ENCODE results near the gene ARMC9. TPM values are rescaled to one million over a fixed set of nuclear protein-coding genes. Genes with fewer than 3 reads are reported as not detected.

Gene ARMC9
- total RNA-seq, 2 experiments from 2014 or later = 1.0 to 1.4 TPM

- Mint-ChIP-seq H3K9me3 (no peaks in the 10 kb centered on the region), H3K27ac (no peak overlapping the region), H3K27me3 (ENCODE audit: low read depth) (no peaks in the 10 kb centered on the region), H3K36me3 (ENCODE audit: low read depth) (no peaks in the 10 kb centered on the region), H3K4me1 (ENCODE audit: low read depth) (peaks cover 8% of the 10 kb centered on the region), H3K4me3 (peak overlapping the region; percentile 87)
- intact Hi-C loops (cut with micrococcal nuclease) = no loop called here
- DNase-seq = no peak
- CTCF ChIA-PET = interaction anchor here (0.7 to 0.8 kb wide), 3 partner anchors 12 to 139 kb away, joined by 3 read pairs; no protein-coding TSS in a partner anchor
These were observed 633 bp upstream of the ARMC9 start for GRCh38 chr2:231197706-231198290.

- peak overlapping the region; percentile 75 for H3K4me3 Mint-ChIP-seq
- H3K27ac Mint-ChIP-seq = no peak overlapping the region
- DNase-seq = no peak
- H3K36me3 Mint-ChIP-seq (ENCODE audit: low read depth) = no peaks in the 10 kb centered on the region
- H3K9me3 Mint-ChIP-seq = no peaks in the 10 kb centered on the region
- peaks cover 8% of the 10 kb centered on the region for H3K4me1 Mint-ChIP-seq (ENCODE audit: low read depth)
- H3K27me3 Mint-ChIP-seq (ENCODE audit: low read depth) = no peaks in the 10 kb centered on the region
- intact Hi-C loops (cut with micrococcal nuclease) = no loop called here
- CTCF ChIA-PET = no interaction called here
These were observed 788 bp downstream of the ARMC9 start for GRCh38 chr2:231199219-231199618.

DNA sequence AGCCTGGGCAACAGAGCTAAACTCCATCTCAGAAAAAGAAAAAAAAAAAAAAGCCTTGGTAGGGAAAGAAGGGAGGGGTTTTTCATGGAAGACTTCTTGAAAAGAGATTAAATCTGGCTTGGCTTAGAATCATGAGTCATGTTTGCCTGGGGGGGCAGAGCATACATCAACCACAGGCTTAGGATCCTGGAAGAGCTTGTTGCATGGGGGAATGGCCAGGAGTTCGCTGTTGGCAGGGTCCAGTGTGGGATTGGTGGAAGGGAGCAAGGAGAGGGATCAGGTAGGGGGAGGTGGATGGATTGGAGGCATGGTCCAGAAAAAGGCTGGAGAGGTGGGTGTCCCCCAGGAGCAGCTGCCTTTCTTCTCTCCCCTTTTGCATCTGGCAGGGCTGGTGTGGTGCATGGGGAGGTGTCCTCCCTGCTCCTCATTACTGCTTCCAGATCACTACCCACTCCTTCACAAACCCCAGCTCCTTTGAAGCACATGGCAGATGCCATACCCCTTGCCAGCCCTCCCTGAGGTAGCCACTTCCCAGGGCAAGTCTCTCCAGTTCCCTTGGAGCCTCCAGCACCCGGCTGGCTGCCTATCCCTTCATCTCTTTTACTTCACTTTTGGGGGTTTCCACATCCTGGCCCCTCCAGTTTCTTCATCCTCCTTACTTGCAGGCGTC is 2.5 kb downstream of the ARMC9 start:
- intact Hi-C loops (cut with micrococcal nuclease) = no loop called here
- CTCF ChIA-PET = no interaction called here
- no peak overlapping the region for H3K4me3 Mint-ChIP-seq
- H3K9me3 Mint-ChIP-seq = no peaks in the 10 kb centered on the region
- H3K27ac Mint-ChIP-seq = no peak overlapping the region
- no peak for DNase-seq
- H3K36me3 Mint-ChIP-seq (ENCODE audit: low read depth) = no peaks in the 10 kb centered on the region
- peaks cover 8% of the 10 kb centered on the region for H3K4me1 Mint-ChIP-seq (ENCODE audit: low read depth)
- H3K27me3 Mint-ChIP-seq (ENCODE audit: low read depth) = no peaks in the 10 kb centered on the region

GRCh38 chr2:231201475-231201814 is 3.0 kb downstream of the ARMC9 start:
- Mint-ChIP-seq H3K9me3 (no peaks in the 10 kb centered on the region), H3K36me3 (ENCODE audit: low read depth) (no peaks in the 10 kb centered on the region), H3K4me1 (ENCODE audit: low read depth) (peaks cover 8% of the 10 kb centered on the region), H3K27me3 (ENCODE audit: low read depth) (no peaks in the 10 kb centered on the region), H3K4me3 (no peak overlapping the region), H3K27ac (no peak overlapping the region)
- CTCF ChIA-PET = no interaction called here
- intact Hi-C loops (cut with micrococcal nuclease) = no loop called here
- no peak for DNase-seq

DNA sequence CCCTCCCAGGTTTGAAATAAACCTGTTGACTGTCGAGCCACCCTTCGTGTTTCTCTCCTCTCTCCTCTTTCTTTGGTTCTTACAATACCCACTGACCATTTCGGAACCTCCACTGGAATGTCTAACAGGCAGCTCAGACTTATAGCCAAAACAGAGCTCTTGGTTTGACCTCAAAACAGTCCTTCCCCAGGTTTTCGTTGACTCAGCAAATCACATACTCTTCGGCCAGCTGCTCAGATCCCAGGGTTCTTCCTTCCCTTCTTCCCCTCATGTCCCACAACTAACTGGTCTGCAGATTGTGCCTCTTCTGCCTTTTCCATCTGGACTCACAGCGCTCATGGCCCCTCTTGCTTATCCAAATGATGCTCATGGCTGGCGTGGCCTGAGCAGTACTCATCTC is 4.7 kb downstream of the ARMC9 start:
- H3K9me3 Mint-ChIP-seq = no peaks in the 10 kb centered on the region
- H3K4me1 Mint-ChIP-seq (ENCODE audit: low read depth) = peaks cover 8% of the 10 kb centered on the region
- no peak overlapping the region for H3K27ac Mint-ChIP-seq
- no peaks in the 10 kb centered on the region for H3K36me3 Mint-ChIP-seq (ENCODE audit: low read depth)
- H3K4me3 Mint-ChIP-seq = no peak overlapping the region
- CTCF ChIA-PET = no interaction called here
- no peaks in the 10 kb centered on the region for H3K27me3 Mint-ChIP-seq (ENCODE audit: low read depth)
- intact Hi-C loops (cut with micrococcal nuclease) = no loop called here
- no peak for DNase-seq

- H3K4me3 Mint-ChIP-seq = no peak overlapping the region
- no peak overlapping the region for H3K27ac Mint-ChIP-seq
- no peaks in the 10 kb centered on the region for H3K9me3 Mint-ChIP-seq
- intact Hi-C loops (cut with micrococcal nuclease) = no loop called here
- CTCF ChIA-PET = interaction anchor here (0.6 kb wide), 1 partner anchor 67 kb away, joined by 4 read pairs; no protein-coding TSS in a partner anchor
- peaks cover 4% of the 10 kb centered on the region for H3K4me1 Mint-ChIP-seq (ENCODE audit: low read depth)
- no peaks in the 10 kb centered on the region for H3K36me3 Mint-ChIP-seq (ENCODE audit: low read depth)
- DNase-seq = no peak
- H3K27me3 Mint-ChIP-seq (ENCODE audit: low read depth) = no peaks in the 10 kb centered on the region
These were observed 5.7 kb downstream of the ARMC9 start for GRCh38 chr2:231204146-231204545.

- no peaks in the 10 kb centered on the region for H3K27me3 Mint-ChIP-seq (ENCODE audit: low read depth)
- intact Hi-C loops (cut with micrococcal nuclease) = no loop called here
- no peaks in the 10 kb centered on the region for H3K36me3 Mint-ChIP-seq (ENCODE audit: low read depth)
- peaks cover 2% of the 10 kb centered on the region for H3K4me1 Mint-ChIP-seq (ENCODE audit: low read depth)
- H3K27ac Mint-ChIP-seq = no peak overlapping the region
- H3K4me3 Mint-ChIP-seq = no peak overlapping the region
- DNase-seq = no peak
- no peaks in the 10 kb centered on the region for H3K9me3 Mint-ChIP-seq
- CTCF ChIA-PET = no interaction called here
These were observed 6.2 kb downstream of the ARMC9 start for GRCh38 chr2:231204581-231204980.

- Mint-ChIP-seq H3K4me3 (no peak overlapping the region), H3K4me1 (ENCODE audit: low read depth) (no peaks in the 10 kb centered on the region), H3K9me3 (no peaks in the 10 kb centered on the region), H3K27ac (no peak overlapping the region), H3K36me3 (ENCODE audit: low read depth) (no peaks in the 10 kb centered on the region), H3K27me3 (ENCODE audit: low read depth) (no peaks in the 10 kb centered on the region)
- intact Hi-C loops (cut with micrococcal nuclease) = no loop called here
- DNase-seq = no peak
- CTCF ChIA-PET = no interaction called here
These were observed 9.3 kb downstream of the ARMC9 start for GRCh38 chr2:231207734-231208133.

DNA sequence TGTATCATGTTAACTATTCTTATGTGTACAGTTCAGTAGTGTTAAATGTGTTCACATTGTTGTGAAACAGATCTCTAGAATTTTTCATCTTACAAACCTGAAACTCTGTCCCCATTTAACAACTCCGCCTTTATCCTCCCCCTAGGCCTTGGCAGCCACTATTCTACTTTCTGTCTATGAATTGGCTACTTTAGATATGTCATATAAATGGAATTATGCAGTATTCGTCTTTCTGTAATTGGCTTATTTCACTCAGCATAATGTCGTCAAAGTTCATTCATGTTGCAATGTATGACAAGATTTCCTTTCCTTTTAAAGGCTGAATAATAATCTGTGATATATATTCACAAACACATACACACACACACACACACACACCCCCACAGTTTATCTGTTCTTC is 12.4 kb downstream of the ARMC9 start:
- Mint-ChIP-seq H3K9me3 (no peaks in the 10 kb centered on the region), H3K27me3 (ENCODE audit: low read depth) (no peaks in the 10 kb centered on the region), H3K4me3 (no peak overlapping the region), H3K27ac (no peak overlapping the region), H3K36me3 (ENCODE audit: low read depth) (no peaks in the 10 kb centered on the region), H3K4me1 (ENCODE audit: low read depth) (no peaks in the 10 kb centered on the region)
- intact Hi-C loops (cut with micrococcal nuclease) = no loop called here
- no peak for DNase-seq
- CTCF ChIA-PET = no interaction called here

GRCh38 chr2:231211486-231211885 is 13.1 kb downstream of the ARMC9 start:
- CTCF ChIA-PET = no interaction called here
- intact Hi-C loops (cut with micrococcal nuclease) = no loop called here
- H3K27ac Mint-ChIP-seq = no peak overlapping the region

GRCh38 chr2:231212329-231212845 is 14.0 kb downstream of the ARMC9 start:
- Mint-ChIP-seq H3K36me3 (ENCODE audit: low read depth) (no peaks in the 10 kb centered on the region), H3K4me1 (ENCODE audit: low read depth) (no peaks in the 10 kb centered on the region), H3K9me3 (no peaks in the 10 kb centered on the region), H3K4me3 (no peak overlapping the region), H3K27me3 (ENCODE audit: low read depth) (no peaks in the 10 kb centered on the region), H3K27ac (no peak overlapping the region)
- intact Hi-C loops (cut with micrococcal nuclease) = no loop called here
- CTCF ChIA-PET = no interaction called here
- DNase-seq = no peak

More at GRCh38 chr2:231211486-231211885, 13.1 kb downstream of the ARMC9 start:
- Mint-ChIP-seq H3K9me3 (no peaks in the 10 kb centered on the region), H3K27me3 (ENCODE audit: low read depth) (no peaks in the 10 kb centered on the region), H3K4me1 (ENCODE audit: low read depth) (no peaks in the 10 kb centered on the region), H3K4me3 (no peak overlapping the region), H3K36me3 (ENCODE audit: low read depth) (no peaks in the 10 kb centered on the region)
- DNase-seq = no peak

GRCh38 chr2:231213931-231214642 is 15.7 kb downstream of the ARMC9 start:
- Mint-ChIP-seq H3K4me3 (no peak overlapping the region), H3K4me1 (ENCODE audit: low read depth) (no peaks in the 10 kb centered on the region), H3K27ac (no peak overlapping the region), H3K27me3 (ENCODE audit: low read depth) (no peaks in the 10 kb centered on the region), H3K9me3 (no peaks in the 10 kb centered on the region), H3K36me3 (ENCODE audit: low read depth) (no peaks in the 10 kb centered on the region)
- DNase-seq = no peak
- intact Hi-C loops (cut with micrococcal nuclease) = no loop called here
- CTCF ChIA-PET = no interaction called here

- CTCF ChIA-PET = no interaction called here
- H3K27ac Mint-ChIP-seq = no peak overlapping the region
- intact Hi-C loops (cut with micrococcal nuclease) = no loop called here
These were observed 19.9 kb downstream of the ARMC9 start for GRCh38 chr2:231218366-231218765.

More at GRCh38 chr2:231218366-231218765, 19.9 kb downstream of the ARMC9 start:
- no peaks in the 10 kb centered on the region for H3K9me3 Mint-ChIP-seq
- no peaks in the 10 kb centered on the region for H3K36me3 Mint-ChIP-seq (ENCODE audit: low read depth)
- no peak overlapping the region for H3K4me3 Mint-ChIP-seq
- H3K27me3 Mint-ChIP-seq (ENCODE audit: low read depth) = no peaks in the 10 kb centered on the region
- DNase-seq = no peak
- no peaks in the 10 kb centered on the region for H3K4me1 Mint-ChIP-seq (ENCODE audit: low read depth)

Data from activated naive CD4-positive, alpha-beta T cell treated with anti-CD3 and anti-CD28 coated beads for 36 hours (primary cell).